NT2/D1 (cell line): ENCODE results near the gene DAD1.

Experiments used
- SUZ12 ChIP-seq: IDR thresholded peaks from 2 replicates; pipeline ENCODE4 v1.6.1; 2011; ENCODE audit not compliant: insufficient read length, insufficient read depth; ENCODE audit errors: extremely low read depth
- YY1 ChIP-seq: IDR thresholded peaks from 2 replicates; pipeline ENCODE4 v1.6.1; 2011; ENCODE audit not compliant: insufficient read length, insufficient read depth
- ZNF274 ChIP-seq: IDR thresholded peaks from 2 replicates; pipeline ENCODE4 v1.6.1; 2011; ENCODE audit warnings: mild to moderate bottlenecking, low read depth, low read length

DNA sequence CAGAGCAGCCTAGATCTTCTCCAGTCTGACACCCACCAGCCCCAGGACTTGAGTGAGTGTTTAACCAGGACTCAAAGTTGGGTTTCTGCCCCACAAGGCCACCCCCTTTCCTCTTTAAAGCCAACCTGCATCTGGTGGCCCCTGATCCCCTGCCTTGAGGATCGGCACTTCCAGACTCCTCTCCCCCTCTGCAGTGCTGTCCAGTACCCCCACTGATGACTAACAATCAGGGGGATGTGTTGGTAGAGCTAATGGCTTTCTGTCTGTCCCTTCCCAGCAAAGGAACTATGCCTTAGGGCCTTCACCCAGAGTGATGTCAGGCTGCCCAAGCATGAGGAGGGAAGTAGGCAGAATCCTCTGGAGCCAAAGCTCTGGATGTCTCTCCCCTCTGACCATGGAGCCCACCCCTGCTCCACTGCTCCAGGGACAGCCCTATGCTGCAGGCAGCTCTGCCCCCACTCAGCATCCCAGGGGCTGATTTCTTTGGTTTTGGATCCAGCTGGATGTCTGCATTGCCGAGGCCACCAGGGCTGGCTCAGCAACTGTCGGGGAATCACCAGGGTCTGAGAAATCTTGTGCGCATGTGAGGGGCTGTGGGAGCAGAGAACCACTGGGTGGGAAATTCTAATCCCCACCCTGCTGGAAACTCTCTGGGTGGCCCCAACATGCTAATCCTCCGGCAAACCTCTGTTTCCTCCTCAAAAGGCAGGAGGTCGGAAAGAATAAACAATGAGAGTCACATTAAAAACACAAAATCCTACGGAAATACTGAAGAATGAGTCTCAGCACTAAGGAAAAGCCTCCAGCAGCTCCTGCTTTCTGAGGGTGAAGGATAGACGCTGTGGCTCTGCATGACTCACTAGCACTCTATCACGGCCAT lies 42.9 kb downstream of the DAD1 start:
- TF ChIP-seq ZNF274 (no peak), YY1 (no peak), SUZ12 (no peak)
